GM23248 (cell line): ENCODE results near the gene SERPINA5.

Source experiments
- EZH2 ChIP-seq: fragments of 200-600 bp; sonication (generic); IDR thresholded peaks from 2 replicates; pipeline ENCODE4 v1.6.1; 2018; ENCODE audit warnings: antibody characterized with exemption, mild to moderate bottlenecking; ENCODE audit not compliant: insufficient read depth, poor library complexity, severe bottlenecking
- EZH2phosphoT487 ChIP-seq: fragments of 200-600 bp; sonication (generic); IDR thresholded peaks from 2 replicates; pipeline ENCODE4 v1.6.1; 2018; ENCODE audit warnings: antibody characterized with exemption, moderate library complexity, mild to moderate bottlenecking, low read depth; ENCODE audit not compliant: insufficient read depth

GRCh38 chr14:94545131-94545841 is 35.9 kb upstream of the SERPINA5 start:
- TF ChIP-seq EZH2phosphoT487 (no peak), EZH2 (no peak)
